Fibroblast of the aortic adventitia (primary cell): ENCODE measurements around the gene KIAA1958. TPM values are rescaled to one million over a fixed set of nuclear protein-coding genes. Genes with fewer than 3 reads are reported as not detected.

Experiments
- DNase-seq: peaks from one replicate; pipeline ENCODE4 v3.0.0-alpha.2; 2010; ENCODE audit warnings: low read depth
- H3K4me3 ChIP-seq: 2 replicates; pipeline ENCODE4 v1.5.1; 2011; ENCODE audit warnings: low read depth, mild to moderate bottlenecking, control low read depth, low read length, moderate library complexity
- total RNA-seq: library from RNA; depleted of rRNA; stranded (reverse); fragments of >200 nt; gene quantifications from 2 replicates; pipeline ENCODE4 v1.2.3, GENCODE V29; 2012; ENCODE audit warnings: low replicate concordance
- TF ChIP-seq, protein P1 (sequence below): IDR thresholded peaks from 2 replicates; pipeline ENCODE4 v1.5.1; 2011; ENCODE audit warnings: mild to moderate bottlenecking, low read length, control low read depth, inconsistent platforms; ENCODE audit not compliant: insufficient read depth

Gene KIAA1958
- total RNA-seq, 1 donor, result 1.4 TPM

GRCh38 chr9:112550531-112550930 is 63.9 kb downstream of the KIAA1958 start:
- TF ChIP-seq, protein P1, sequence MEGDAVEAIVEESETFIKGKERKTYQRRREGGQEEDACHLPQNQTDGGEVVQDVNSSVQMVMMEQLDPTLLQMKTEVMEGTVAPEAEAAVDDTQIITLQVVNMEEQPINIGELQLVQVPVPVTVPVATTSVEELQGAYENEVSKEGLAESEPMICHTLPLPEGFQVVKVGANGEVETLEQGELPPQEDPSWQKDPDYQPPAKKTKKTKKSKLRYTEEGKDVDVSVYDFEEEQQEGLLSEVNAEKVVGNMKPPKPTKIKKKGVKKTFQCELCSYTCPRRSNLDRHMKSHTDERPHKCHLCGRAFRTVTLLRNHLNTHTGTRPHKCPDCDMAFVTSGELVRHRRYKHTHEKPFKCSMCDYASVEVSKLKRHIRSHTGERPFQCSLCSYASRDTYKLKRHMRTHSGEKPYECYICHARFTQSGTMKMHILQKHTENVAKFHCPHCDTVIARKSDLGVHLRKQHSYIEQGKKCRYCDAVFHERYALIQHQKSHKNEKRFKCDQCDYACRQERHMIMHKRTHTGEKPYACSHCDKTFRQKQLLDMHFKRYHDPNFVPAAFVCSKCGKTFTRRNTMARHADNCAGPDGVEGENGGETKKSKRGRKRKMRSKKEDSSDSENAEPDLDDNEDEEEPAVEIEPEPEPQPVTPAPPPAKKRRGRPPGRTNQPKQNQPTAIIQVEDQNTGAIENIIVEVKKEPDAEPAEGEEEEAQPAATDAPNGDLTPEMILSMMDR, result no peak
- no peak for DNase-seq
- H3K4me3 ChIP-seq, result no peak overlapping the region

DNA sequence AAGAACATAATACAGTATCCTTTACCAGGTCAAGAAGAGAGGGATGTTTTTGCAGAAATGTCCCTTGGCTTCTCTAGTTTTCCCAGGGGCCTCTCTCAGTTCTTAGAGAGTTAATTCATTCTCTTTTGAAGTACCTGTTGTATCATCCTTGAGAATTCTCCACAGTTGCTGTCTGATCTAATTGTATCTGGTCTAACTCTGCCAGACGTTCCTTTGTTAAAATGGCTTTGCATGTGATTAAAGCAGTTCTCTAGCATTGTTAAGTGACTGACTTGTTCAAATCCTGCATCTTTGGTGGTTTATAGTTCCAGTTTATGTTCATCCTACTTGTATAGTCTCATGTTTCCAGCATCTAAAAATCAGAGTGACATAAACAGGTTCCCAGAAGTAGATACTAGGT is 65.0 kb downstream of the KIAA1958 start:
- DNase-seq, result no peak
- TF ChIP-seq, protein P1, result no peak
- H3K4me3 ChIP-seq, result no peak overlapping the region

GRCh38 chr9:112552229-112553056 is 65.8 kb downstream of the KIAA1958 start:
- no peak for DNase-seq
- TF ChIP-seq, protein P1, result no peak
- H3K4me3 ChIP-seq, result no peak overlapping the region

- TF ChIP-seq, protein P1, result no peak
- H3K4me3 ChIP-seq, result no peak overlapping the region
- DNase-seq, result no peak
Observed at GRCh38 chr9:112553256-112553826, 66.7 kb downstream of the KIAA1958 start.

DNA sequence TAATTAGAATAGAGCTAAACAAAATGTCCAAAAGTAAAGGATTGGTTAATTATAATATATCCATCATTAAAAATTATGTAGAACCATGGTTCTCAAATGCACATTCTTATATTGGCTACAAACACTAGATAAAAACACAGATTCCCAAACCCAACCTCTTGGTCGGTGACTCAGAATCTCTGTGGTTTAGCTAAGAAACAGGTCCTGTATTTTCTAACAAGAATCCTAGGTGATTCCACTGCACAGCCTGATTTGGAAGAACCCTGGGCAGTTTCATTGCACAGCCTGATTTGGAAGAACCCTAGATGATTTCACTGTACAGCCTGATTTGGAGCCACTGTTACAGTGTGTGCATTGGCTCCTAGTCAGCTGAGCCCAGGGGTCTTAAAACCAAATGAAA is 67.9 kb downstream of the KIAA1958 start:
- TF ChIP-seq, protein P1, result no peak
- DNase-seq, result peak; percentile 19
- no peak overlapping the region for H3K4me3 ChIP-seq

DNA sequence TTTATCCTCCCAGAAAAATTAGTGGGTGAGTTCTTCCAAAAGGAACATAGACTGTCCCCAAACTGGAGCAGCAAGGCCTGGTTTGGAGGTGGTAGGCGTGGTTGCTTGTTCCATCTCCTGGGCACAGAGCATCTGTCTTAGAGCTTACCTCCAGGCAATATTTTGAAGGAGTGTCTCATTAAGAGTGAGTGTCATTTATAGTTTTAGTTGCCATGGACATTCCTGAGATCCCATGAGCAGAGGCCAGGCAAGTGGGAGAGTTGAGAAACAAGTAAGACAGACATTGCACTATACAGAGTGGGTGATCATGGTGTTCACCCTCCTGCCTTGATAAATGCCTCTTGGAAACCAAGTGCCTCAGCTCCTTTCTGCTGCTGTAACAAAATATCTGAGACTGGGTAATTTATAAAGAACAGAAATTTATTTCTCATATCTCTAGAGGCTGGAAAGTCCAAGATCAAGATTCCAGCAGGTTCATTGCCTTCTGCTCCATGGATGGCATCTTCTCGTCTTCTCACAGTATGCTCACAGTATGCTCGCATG is 68.5 kb downstream of the KIAA1958 start:
- DNase-seq, result no peak
- no peak overlapping the region for H3K4me3 ChIP-seq
- TF ChIP-seq, protein P1, result no peak
